ENCODE measurements around the gene FNDC3B. TPM values are rescaled to one million over a fixed set of nuclear protein-coding genes. Genes with fewer than 3 reads are reported as not detected.

FNDC3B gene
- total RNA-seq, 1 donor from 2014 or later = 29.5 TPM

DNA sequence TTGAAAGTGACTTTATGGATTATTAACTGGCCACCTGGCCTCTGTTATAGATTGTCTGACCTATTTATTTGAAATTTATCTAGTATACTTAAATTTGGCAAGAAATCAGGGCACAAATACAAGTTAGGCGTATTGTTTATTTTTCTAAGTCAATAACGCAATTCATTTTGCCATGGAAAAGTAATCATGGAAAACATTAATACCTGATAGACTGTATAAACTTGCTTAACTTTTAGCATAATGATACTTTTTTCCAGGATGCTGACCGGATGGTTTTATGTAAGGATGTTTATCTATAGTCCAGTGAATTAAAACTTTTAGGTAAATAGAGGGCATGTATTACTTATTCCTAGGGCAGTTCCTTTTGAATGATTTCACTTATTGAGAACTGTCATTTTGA lies 20.2 kb downstream of the FNDC3B start:
- Histone ChIP-seq H3K79me2 (ENCODE audit: low read depth) (peaks cover 97% of the 10 kb centered on the region), H3K27ac (no peak overlapping the region), H3K36me3 (no peaks in the 10 kb centered on the region), H3K9ac (no peak overlapping the region), H3K9me3 (ENCODE audit: low read depth) (no peaks in the 10 kb centered on the region), H3K4me2 (no peak overlapping the region), H3K4me3 (no peak overlapping the region), H4K20me1 (ENCODE audit: low read depth) (peaks cover 46% of the 10 kb centered on the region), H2AFZ (replicated peaks) (no peak overlapping the region), H3F3A (ENCODE audit: low read depth) (no peaks in the 10 kb centered on the region), H3K4me1 (peaks cover 24% of the 10 kb centered on the region), H3K27me3 (no peaks in the 10 kb centered on the region)
- Mint-ChIP-seq H3K4me3 (no peak overlapping the region), H3K27me3 (ENCODE audit: insufficient read depth, low read depth) (no peaks in the 10 kb centered on the region), H3K27ac (no peak overlapping the region), H3K36me3 (peaks cover 35% of the 10 kb centered on the region), H3K9me3 (peaks cover 18% of the 10 kb centered on the region), H3K4me1 (peaks cover 41% of the 10 kb centered on the region)
- no peak for DNase-seq (ENCODE audit: low spot score)
- TF ChIP-seq EZH2 (IDR thresholded peaks at IDR 0.05) = no peak
- TF ChIP-seq EZH2phosphoT487 (IDR thresholded peaks at IDR 0.05) = no peak
- TF ChIP-seq, protein P1, sequence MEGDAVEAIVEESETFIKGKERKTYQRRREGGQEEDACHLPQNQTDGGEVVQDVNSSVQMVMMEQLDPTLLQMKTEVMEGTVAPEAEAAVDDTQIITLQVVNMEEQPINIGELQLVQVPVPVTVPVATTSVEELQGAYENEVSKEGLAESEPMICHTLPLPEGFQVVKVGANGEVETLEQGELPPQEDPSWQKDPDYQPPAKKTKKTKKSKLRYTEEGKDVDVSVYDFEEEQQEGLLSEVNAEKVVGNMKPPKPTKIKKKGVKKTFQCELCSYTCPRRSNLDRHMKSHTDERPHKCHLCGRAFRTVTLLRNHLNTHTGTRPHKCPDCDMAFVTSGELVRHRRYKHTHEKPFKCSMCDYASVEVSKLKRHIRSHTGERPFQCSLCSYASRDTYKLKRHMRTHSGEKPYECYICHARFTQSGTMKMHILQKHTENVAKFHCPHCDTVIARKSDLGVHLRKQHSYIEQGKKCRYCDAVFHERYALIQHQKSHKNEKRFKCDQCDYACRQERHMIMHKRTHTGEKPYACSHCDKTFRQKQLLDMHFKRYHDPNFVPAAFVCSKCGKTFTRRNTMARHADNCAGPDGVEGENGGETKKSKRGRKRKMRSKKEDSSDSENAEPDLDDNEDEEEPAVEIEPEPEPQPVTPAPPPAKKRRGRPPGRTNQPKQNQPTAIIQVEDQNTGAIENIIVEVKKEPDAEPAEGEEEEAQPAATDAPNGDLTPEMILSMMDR (IDR thresholded peaks at IDR 0.05) = no peak

DNA sequence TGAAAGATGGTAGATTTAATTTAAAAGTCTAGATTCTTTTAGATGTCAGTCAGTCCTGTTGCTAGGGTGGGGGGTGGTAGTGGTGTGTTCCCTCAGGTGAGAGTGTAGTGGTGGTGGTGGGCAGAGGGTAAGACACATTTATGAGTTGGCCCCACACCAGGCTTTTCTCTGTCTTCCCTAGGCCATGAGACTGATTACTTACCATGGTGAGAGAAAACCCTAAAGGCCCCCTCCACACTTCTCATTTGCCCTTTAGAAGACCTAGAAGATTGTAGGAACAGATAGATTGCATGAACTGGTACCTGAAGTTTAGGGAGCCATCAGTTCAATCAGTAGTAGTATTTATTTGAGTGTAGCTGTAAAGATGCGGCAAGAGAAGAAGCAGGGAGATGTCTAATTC lies 20.9 kb downstream of the FNDC3B start:
- H3K9ac ChIP-seq = no peak overlapping the region
- no peak overlapping the region for H3K4me2 ChIP-seq
- H4K20me1 ChIP-seq (ENCODE audit: low read depth) = peaks cover 45% of the 10 kb centered on the region
- TF ChIP-seq EZH2phosphoT487 (IDR thresholded peaks at IDR 0.05) = no peak
- no peak for TF ChIP-seq EZH2 (IDR thresholded peaks at IDR 0.05)
- H3K27me3 ChIP-seq = no peaks in the 10 kb centered on the region
- H2AFZ ChIP-seq (replicated peaks) = no peak overlapping the region
- H3K79me2 ChIP-seq (ENCODE audit: low read depth) = peaks cover 97% of the 10 kb centered on the region
- H3K27me3 Mint-ChIP-seq (ENCODE audit: insufficient read depth, low read depth) = peaks cover 2% of the 10 kb centered on the region
- peaks cover 19% of the 10 kb centered on the region for H3K9me3 Mint-ChIP-seq
- no peak for DNase-seq (ENCODE audit: low spot score)
- no peaks in the 10 kb centered on the region for H3F3A ChIP-seq (ENCODE audit: low read depth)
- H3K4me1 Mint-ChIP-seq = peaks cover 41% of the 10 kb centered on the region
- H3K36me3 ChIP-seq = no peaks in the 10 kb centered on the region
- no peak overlapping the region for H3K27ac Mint-ChIP-seq
- no peak overlapping the region for H3K27ac ChIP-seq
- H3K4me1 ChIP-seq = peaks cover 24% of the 10 kb centered on the region
- peaks cover 37% of the 10 kb centered on the region for H3K36me3 Mint-ChIP-seq
- no peak overlapping the region for H3K4me3 Mint-ChIP-seq
- no peak overlapping the region for H3K4me3 ChIP-seq
- no peaks in the 10 kb centered on the region for H3K9me3 ChIP-seq (ENCODE audit: low read depth)

DNA sequence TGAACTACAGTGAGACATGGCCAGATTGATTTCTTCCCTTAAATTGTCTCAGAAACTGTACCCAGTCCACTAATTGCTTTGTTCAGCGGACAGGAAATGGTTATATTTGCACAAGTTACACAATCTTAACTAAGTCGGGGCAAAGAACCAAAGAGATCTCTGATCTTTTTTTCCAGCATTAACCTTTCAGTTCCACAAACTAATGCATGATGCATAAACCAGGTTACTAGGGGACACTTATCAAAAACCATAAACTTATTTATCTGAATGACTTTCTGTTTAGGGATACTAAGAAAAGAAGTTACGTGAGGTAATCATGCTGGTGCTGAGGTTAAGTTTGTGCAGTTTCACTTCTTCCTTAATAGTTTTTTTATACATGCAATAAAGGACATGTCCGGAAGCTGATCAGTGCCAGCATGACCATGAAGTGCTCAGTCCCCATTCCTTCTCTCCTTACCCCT lies 22.4 kb downstream of the FNDC3B start:
- Mint-ChIP-seq H3K4me1 (peaks cover 36% of the 10 kb centered on the region), H3K27me3 (ENCODE audit: insufficient read depth, low read depth) (peaks cover 2% of the 10 kb centered on the region), H3K9me3 (peaks cover 19% of the 10 kb centered on the region), H3K36me3 (peaks cover 39% of the 10 kb centered on the region), H3K4me3 (no peak overlapping the region), H3K27ac (no peak overlapping the region)
- no peaks in the 10 kb centered on the region for H3K36me3 ChIP-seq
- H3K27ac ChIP-seq = no peak overlapping the region
- no peaks in the 10 kb centered on the region for H3K9me3 ChIP-seq (ENCODE audit: low read depth)
- H3K9ac ChIP-seq = no peak overlapping the region
- DNase-seq (ENCODE audit: low spot score) = no peak
- H3K4me1 ChIP-seq = peaks cover 24% of the 10 kb centered on the region
- H3F3A ChIP-seq (ENCODE audit: low read depth) = no peaks in the 10 kb centered on the region
- H3K79me2 ChIP-seq (ENCODE audit: low read depth) = peaks cover 97% of the 10 kb centered on the region
- no peaks in the 10 kb centered on the region for H3K27me3 ChIP-seq
- H3K4me3 ChIP-seq = no peak overlapping the region
- no peak for TF ChIP-seq EZH2 (IDR thresholded peaks at IDR 0.05)
- TF ChIP-seq, protein P1 (IDR thresholded peaks at IDR 0.05) = no peak
- TF ChIP-seq EZH2phosphoT487 (IDR thresholded peaks at IDR 0.05) = no peak
- H2AFZ ChIP-seq (replicated peaks) = no peak overlapping the region
- peaks cover 43% of the 10 kb centered on the region for H4K20me1 ChIP-seq (ENCODE audit: low read depth)
- no peak overlapping the region for H3K4me2 ChIP-seq

DNA sequence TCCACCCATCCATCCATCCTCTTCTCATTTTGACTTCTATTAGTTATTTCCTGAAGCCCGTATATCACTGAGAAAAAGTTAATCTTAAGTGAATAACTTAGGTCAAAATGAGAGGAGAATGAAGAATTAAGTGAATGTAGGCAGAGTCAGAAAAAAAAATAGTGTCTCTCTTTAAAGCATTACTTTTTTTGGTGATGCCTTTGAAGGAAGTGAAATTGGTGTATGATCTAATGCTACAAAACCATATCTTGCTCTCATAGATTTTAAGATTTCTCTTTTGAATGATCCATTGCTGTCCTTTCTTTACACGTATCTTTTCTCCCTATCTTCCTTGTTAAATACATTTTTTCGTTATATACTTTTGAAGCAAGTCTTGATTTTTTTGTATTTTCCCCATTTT lies 23.4 kb downstream of the FNDC3B start:
- H3K9me3 ChIP-seq (ENCODE audit: low read depth) = no peaks in the 10 kb centered on the region
- no peak for DNase-seq (ENCODE audit: low spot score)
- H3K27ac Mint-ChIP-seq = no peak overlapping the region
- no peak overlapping the region for H2AFZ ChIP-seq (replicated peaks)
- H3K4me2 ChIP-seq = no peak overlapping the region
- H3K79me2 ChIP-seq (ENCODE audit: low read depth) = peaks cover 97% of the 10 kb centered on the region
- peaks cover 43% of the 10 kb centered on the region for H4K20me1 ChIP-seq (ENCODE audit: low read depth)
- H3K36me3 Mint-ChIP-seq = peaks cover 44% of the 10 kb centered on the region
- no peaks in the 10 kb centered on the region for H3F3A ChIP-seq (ENCODE audit: low read depth)
- H3K36me3 ChIP-seq = no peaks in the 10 kb centered on the region
- H3K4me3 ChIP-seq = no peak overlapping the region
- no peaks in the 10 kb centered on the region for H3K27me3 ChIP-seq
- no peak overlapping the region for H3K4me3 Mint-ChIP-seq
- H3K9me3 Mint-ChIP-seq = peaks cover 19% of the 10 kb centered on the region
- H3K4me1 Mint-ChIP-seq = peaks cover 35% of the 10 kb centered on the region
- H3K9ac ChIP-seq = no peak overlapping the region
- peaks cover 2% of the 10 kb centered on the region for H3K27me3 Mint-ChIP-seq (ENCODE audit: insufficient read depth, low read depth)
- peaks cover 24% of the 10 kb centered on the region for H3K4me1 ChIP-seq
- TF ChIP-seq EZH2 (IDR thresholded peaks at IDR 0.05) (no peak), EZH2phosphoT487 (IDR thresholded peaks at IDR 0.05) (no peak)
- TF ChIP-seq, protein P1 (IDR thresholded peaks at IDR 0.05) = no peak
- H3K27ac ChIP-seq = no peak overlapping the region

Measured in neural progenitor cell (in vitro differentiated cells).